Activated naive CD4-positive, alpha-beta T cell treated with anti-CD3 and anti-CD28 coated beads, Interleukin-2, amount 50 U/mL, for 24 hours (primary cell): ENCODE results near the gene KIF26A.
A peak's percentile ranks its signal among the peaks of the same experiment; 100 is the strongest.
"Not testable (repeated sequence)": the region's sequence is repeated elsewhere in the genome, so short reads cannot be mapped to it uniquely, and the experiment has no call there.

Source experiments
- H3K27ac Mint-ChIP-seq: one replicate; pipeline ENCODE4 v1.8.0; 2021; ENCODE audit warnings: mild to moderate bottlenecking, mixed read lengths
- H3K27me3 Mint-ChIP-seq: one replicate; pipeline ENCODE4 v1.8.0; 2021; ENCODE audit warnings: mixed read lengths
- H3K36me3 Mint-ChIP-seq: one replicate; pipeline ENCODE4 v1.8.0; 2021; ENCODE audit warnings: mixed read lengths
- H3K4me1 Mint-ChIP-seq: one replicate; pipeline ENCODE4 v1.8.0; 2021; ENCODE audit warnings: mixed read lengths
- H3K4me3 Mint-ChIP-seq: one replicate; pipeline ENCODE4 v1.8.0; 2021; ENCODE audit warnings: mild to moderate bottlenecking, mixed read lengths
- H3K9me3 Mint-ChIP-seq: one replicate; pipeline ENCODE4 v1.8.0; 2021; ENCODE audit warnings: mixed read lengths

The KIF26A gene

DNA sequence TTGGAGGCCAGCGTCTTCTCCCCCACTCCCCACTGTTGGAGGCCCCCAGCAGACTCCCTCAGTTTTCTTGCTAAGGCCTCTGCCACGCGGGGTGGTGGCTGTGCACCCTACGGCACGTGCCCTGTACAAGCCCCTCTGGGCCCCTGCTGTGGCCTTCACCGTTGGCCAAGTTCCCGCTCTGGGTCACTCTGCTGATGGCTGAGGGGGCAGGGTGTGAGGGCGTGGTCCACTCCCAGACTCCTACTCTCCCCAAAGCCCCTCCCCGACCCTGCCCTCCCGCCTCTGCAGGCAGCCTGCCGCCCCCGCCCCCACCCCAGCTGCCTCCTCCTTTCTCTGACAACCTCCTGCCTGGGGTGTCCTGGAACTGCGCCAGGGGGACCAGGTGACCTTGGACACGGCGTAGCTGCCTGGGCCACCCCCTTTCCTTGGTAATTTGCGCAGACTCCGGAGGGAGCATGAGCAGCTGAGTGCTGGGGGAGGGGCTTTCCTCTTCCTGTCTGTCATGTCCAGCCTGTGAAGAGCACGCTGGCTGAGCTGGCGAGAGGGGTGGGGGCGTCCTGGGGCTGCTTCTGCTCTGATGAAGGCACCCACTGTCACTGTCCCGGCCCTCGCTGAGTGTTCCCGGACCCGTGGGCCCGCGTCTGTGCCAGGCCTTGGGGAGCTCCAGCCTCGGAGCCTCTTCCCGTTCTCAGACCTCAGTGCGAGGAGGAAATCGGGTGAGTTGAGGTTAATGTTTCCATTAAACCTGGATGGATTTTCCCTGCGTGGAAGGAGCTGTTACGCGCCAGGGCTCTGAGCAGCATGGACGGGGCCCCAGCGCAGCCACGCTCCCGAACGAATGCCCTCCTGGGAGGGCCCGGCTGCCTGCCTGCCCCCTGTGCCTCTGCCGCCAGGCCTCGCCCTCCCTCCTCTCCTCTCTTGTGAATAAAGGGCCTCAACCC is 85.0 kb downstream of the KIF26A start:
- Mint-ChIP-seq H3K9me3 (no peaks in the 10 kb centered on the region), H3K4me1 (peaks cover 33% of the 10 kb centered on the region), H3K4me3 (peak overlapping the region; percentile 23), H3K27ac (no peak overlapping the region), H3K36me3 (peaks cover 2% of the 10 kb centered on the region), H3K27me3 (peaks cover 13% of the 10 kb centered on the region)

DNA sequence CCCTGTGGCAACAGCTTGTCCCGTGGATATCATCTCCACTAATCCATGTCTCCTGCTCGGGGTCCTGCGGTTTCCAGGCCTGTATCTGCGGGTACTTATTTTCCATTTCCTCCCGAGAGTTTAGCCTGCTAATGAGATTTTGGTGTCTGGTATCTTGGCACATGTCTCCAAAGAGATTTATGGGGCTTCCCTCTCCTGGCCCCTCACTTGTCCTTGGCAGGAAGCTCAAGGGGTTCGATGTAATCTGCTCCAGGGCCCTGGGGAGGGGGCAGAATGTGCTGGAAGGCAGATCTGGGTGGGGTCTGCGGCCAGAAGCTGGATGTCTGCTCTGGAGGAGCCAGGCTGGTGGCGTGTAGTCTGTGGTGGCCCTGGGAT is 85.7 kb downstream of the KIF26A start:
- H3K27ac Mint-ChIP-seq: no peak overlapping the region
- H3K4me3 Mint-ChIP-seq: peak overlapping the region; percentile 23
- no peaks in the 10 kb centered on the region for H3K9me3 Mint-ChIP-seq
- peaks cover 12% of the 10 kb centered on the region for H3K27me3 Mint-ChIP-seq
- peaks cover 2% of the 10 kb centered on the region for H3K36me3 Mint-ChIP-seq
- peaks cover 33% of the 10 kb centered on the region for H3K4me1 Mint-ChIP-seq

DNA sequence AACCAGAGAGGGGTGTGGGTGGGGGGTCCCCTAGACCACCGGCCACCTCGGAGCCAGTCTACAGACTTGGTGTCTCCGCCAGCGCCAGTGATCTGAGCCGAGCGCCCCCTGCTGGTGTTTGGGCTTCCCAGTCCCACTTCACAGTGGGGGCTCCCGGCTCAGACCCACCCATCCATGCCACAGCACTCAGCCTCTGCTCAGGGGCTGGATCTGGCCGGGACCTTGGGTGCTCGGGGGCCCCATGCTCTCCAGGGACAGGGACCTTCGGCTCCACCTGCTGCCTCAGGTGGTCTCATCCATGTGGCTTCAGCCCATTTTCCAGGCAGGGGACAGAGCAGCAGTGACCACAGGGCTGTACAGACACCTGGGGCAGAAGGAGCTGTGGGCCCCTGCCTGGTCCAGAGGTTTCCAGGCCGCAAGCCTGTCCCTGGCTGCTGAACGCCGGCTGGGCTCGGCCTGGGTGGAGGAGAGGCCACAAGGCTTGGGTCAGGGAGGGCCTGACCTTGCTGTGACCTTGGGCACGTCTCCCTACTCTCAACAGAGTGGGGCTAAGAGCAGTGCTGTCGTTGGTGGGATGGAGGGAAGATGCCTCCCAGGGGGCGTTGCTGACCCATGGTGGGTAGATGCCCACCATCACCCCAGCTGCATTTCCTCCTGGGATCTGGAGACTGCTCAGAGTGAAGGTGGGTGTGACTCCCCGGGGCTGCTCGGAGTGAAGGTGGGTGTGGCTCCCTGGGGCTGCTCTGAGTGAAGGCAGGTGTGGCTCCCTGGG is 86.3 kb downstream of the KIF26A start:
- peaks cover 9% of the 10 kb centered on the region for H3K27me3 Mint-ChIP-seq
- no peak overlapping the region for H3K27ac Mint-ChIP-seq
- H3K9me3 Mint-ChIP-seq: no peaks in the 10 kb centered on the region
- no peak overlapping the region for H3K4me3 Mint-ChIP-seq
- H3K36me3 Mint-ChIP-seq: peaks cover 2% of the 10 kb centered on the region
- peaks cover 33% of the 10 kb centered on the region for H3K4me1 Mint-ChIP-seq

- peaks cover 33% of the 10 kb centered on the region for H3K4me1 Mint-ChIP-seq
- H3K27ac Mint-ChIP-seq, H3K4me3 Mint-ChIP-seq, H3K9me3 Mint-ChIP-seq, H3K36me3 Mint-ChIP-seq, H3K27me3 Mint-ChIP-seq: not testable (repeated sequence)
Observed at GRCh38 chr14:104225278-104226190, 87.1 kb downstream of the KIF26A start.

DNA sequence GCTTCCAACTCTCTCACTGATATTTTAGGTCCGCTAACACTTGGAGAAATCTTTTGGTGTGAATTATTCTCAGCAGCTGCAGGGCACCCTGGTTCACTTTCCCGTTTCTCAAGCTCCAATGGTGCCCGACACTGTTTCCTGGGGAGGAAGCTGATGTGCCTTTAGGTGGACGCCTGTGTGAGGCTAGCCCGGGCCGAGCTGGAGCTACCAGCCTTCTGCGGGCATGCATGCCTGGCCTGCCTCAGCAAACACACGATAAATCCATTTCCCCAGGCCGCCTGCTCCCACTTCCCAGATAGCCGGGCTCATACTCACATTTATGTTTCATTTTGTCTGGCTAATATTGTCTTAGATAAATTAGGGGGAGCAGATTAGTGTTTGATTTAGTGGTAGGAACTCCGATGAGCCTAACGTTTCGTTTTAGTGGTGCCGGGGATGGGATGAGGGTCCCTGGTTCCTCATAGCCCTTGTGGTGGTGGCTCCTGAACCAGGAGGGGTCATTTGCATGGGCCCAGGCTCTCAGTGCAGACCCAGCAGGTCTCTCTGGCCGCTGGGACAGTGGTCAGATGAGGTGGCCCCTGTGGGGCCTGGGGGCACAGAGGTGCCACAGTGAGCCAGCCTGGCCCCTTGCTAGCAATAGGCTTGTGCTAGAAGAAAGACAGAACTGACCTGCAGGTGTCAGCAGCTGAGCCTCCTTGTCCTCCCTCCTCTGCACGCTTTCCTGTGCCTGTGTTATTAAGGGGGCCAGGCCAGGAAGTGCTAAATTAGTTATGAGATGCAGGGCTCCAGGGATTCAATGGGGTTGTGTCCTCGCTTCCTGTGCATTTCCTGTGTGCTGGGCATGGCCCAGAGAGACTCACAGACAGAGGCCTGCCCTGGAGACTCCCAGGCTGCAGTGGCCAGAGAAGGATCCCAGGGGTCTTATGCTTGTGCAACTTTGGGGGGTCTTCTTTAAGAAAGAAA is 88.3 kb downstream of the KIF26A start:
- H3K9me3 Mint-ChIP-seq: no peaks in the 10 kb centered on the region
- H3K4me1 Mint-ChIP-seq: peaks cover 33% of the 10 kb centered on the region
- no peak overlapping the region for H3K27ac Mint-ChIP-seq
- peaks cover 9% of the 10 kb centered on the region for H3K27me3 Mint-ChIP-seq
- no peak overlapping the region for H3K4me3 Mint-ChIP-seq
- peaks cover 2% of the 10 kb centered on the region for H3K36me3 Mint-ChIP-seq

DNA sequence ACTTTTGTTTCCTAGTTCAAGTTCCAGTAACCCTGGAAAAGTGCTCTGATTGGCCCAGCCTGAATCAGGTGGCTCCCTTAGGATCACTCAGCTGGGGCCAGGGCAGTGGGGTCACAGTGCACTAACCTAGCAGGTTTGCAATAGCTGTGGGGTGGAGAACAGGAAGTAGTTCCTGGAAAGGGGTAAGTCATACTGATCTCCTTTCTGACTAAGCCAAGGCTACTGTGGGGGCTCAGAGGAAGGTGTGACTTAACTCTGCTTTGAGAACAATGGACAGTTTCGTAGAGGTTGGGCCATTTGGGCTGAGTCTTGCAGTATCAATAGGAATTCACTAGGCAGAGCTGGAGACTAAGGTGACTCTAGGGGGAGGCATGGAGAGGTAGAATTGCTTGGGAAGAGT is 89.4 kb downstream of the KIF26A start:
- Mint-ChIP-seq H3K9me3 (no peaks in the 10 kb centered on the region), H3K4me1 (peaks cover 33% of the 10 kb centered on the region), H3K4me3 (no peak overlapping the region), H3K36me3 (peaks cover 2% of the 10 kb centered on the region), H3K27ac (no peak overlapping the region), H3K27me3 (peaks cover 4% of the 10 kb centered on the region)

- Mint-ChIP-seq H3K9me3 (no peaks in the 10 kb centered on the region), H3K27me3 (peaks cover 4% of the 10 kb centered on the region), H3K4me3 (no peak overlapping the region), H3K27ac (no peak overlapping the region), H3K36me3 (peaks cover 2% of the 10 kb centered on the region), H3K4me1 (peaks cover 33% of the 10 kb centered on the region)
Observed at GRCh38 chr14:104228221-104228620, 89.8 kb downstream of the KIF26A start.

DNA sequence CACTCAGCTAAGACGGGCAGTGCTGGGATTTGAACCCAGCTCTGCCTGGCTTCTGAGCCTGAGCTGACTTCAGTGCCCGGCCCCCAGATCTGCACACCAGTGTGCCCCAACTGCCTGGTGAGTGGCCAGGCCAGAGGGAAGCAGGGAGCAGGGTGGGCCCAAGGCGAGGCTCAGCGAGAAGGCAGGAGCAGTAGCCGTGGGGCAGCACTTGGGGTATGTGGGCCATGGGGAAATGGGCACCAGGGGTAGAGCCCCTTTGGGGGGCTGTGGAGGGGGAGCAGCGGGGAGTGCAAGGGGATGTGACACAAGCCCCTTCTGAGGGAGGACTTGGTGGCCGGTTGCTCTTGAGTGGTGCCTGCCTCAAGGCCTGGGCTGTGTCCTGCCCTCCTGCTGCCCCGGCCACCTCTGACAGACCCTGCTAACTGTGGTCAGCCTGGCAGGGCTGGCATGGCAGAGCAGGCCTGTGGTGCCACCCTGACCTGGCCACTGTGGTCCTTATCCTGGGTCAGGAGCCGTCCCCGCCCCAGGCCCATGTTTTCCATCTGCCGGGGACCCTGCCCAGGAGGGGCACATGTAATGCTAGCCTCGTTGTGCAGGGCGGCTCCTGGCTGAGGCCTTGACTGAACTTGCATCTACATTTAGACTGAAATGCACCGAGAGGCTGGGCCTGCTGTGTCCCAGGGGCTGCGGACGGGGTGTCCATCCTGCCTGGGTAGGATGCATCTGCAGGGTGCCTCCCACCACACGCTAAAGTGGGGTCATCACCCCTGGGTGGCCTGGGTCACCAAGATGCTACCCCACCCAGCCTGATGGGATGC is 90.5 kb downstream of the KIF26A start:
- Mint-ChIP-seq H3K4me1 (peaks cover 31% of the 10 kb centered on the region), H3K27ac (no peak overlapping the region), H3K27me3 (peaks cover 2% of the 10 kb centered on the region), H3K4me3 (no peak overlapping the region), H3K36me3 (peaks cover 2% of the 10 kb centered on the region), H3K9me3 (no peaks in the 10 kb centered on the region)

- Mint-ChIP-seq H3K4me1 (peaks cover 24% of the 10 kb centered on the region), H3K27ac (no peak overlapping the region), H3K9me3 (no peaks in the 10 kb centered on the region), H3K4me3 (no peak overlapping the region), H3K27me3 (peaks cover under 1% of the 10 kb centered on the region), H3K36me3 (peaks cover 2% of the 10 kb centered on the region)
Observed at GRCh38 chr14:104229534-104230055, 91.2 kb downstream of the KIF26A start.

DNA sequence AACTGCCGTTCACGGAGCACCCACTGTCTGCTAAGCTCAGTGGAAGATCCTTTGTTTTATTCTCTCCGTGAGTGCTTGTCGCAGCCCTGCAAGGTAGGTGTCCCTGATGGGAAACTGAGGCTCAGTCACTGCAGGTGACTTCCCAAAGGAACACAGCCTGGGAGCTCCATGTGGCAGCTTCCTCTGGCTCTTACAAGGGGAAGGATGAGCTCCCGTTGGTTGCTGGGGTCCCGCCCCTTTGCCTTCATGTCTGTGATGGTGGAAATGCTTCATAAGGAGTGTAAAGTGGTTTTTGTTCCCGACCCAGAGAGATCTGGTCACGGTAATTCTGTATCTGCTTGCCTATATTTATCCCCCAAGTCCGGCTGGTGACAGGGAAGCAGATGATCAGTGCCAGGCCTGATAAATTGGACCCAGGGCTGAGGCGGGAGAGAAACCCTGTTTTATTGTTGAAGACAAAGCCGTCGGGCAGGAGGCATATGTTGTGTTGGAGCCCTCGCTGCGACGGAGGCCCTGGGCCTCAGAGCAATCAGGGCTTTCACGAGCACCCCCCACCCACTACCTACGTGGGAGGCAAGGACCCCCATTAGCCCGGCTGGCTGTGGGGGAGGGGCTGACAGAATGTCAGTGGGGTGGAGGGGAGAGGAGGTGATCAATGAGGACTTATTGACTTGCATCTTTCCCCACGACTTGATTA is 91.9 kb downstream of the KIF26A start:
- Mint-ChIP-seq H3K9me3 (no peaks in the 10 kb centered on the region), H3K36me3 (peaks cover 2% of the 10 kb centered on the region), H3K4me1 (peaks cover 19% of the 10 kb centered on the region), H3K27ac (no peak overlapping the region), H3K27me3 (no peaks in the 10 kb centered on the region), H3K4me3 (no peak overlapping the region)
